ENCODE results near the gene DGKQ. TPM values are rescaled to one million over a fixed set of nuclear protein-coding genes. Genes with fewer than 3 reads are reported as not detected.
A peak's percentile ranks its signal among the peaks of the same experiment; 100 is the strongest.

DGKQ gene
- total and polyA plus RNA-seq, 2 of the 13 experiments (the other 11 are each of a cell fraction or from before 2014, with no cell fraction given): 4.5 to 7.2 TPM

GRCh38 chr4:993111-994029, 20.0 kb upstream of the DGKQ start, which contains the start of gene SLC26A1 (continued):
- no peak; the same call in 1 of the 2 replicates for TF ChIP-seq GMEB1 (CRISPR knock-in tag; IDR thresholded peaks at IDR 0.05; ENCODE audit: borderline replicate concordance)
- no peak for TF ChIP-seq HOXA5 (CRISPR knock-in tag; IDR thresholded peaks at IDR 0.05)
- TF ChIP-seq GABPB1 (CRISPR knock-in tag; IDR thresholded peaks at IDR 0.05): peak; percentile 64
- TF ChIP-seq ZNF724P (CRISPR knock-in tag; IDR thresholded peaks at IDR 0.05; ENCODE audit: borderline replicate concordance): no peak; the same call in 1 of the 2 replicates
- TF ChIP-seq PBX2 (CRISPR knock-in tag; IDR thresholded peaks at IDR 0.05): no peak
- no peak for TF ChIP-seq KAT2B (IDR thresholded peaks at IDR 0.05; ENCODE audit: borderline replicate concordance, low read depth, low read length)
- no peak for TF ChIP-seq TERF1 (CRISPR knock-in tag; IDR thresholded peaks at IDR 0.05)
- TF ChIP-seq FOSL2 (CRISPR knock-in tag; IDR thresholded peaks at IDR 0.05): peak; percentile 69
- no peak for TF ChIP-seq GMEB2 (CRISPR knock-in tag; IDR thresholded peaks at IDR 0.05; ENCODE audit: low read depth)
- no peak; the same call in 1 of the 2 replicates for TF ChIP-seq SALL1 (CRISPR knock-in tag; IDR thresholded peaks at IDR 0.05)
- peak; percentile 44 for TF ChIP-seq ZNF574 (CRISPR knock-in tag; IDR thresholded peaks at IDR 0.05)
- TF ChIP-seq CAMTA2 (CRISPR knock-in tag; IDR thresholded peaks at IDR 0.05; ENCODE audit: borderline replicate concordance): no peak; the same call in 1 of the 2 replicates
- TF ChIP-seq PPARG (CRISPR knock-in tag; conservative IDR thresholded peaks at IDR 0.05): no peak
- TF ChIP-seq ZNF772 (CRISPR knock-in tag; IDR thresholded peaks at IDR 0.05): 0 out of 2 replicates have a peak, but pooled peaks have one; percentile 31
- no peak for TF ChIP-seq ZNF549 (CRISPR knock-in tag; IDR thresholded peaks at IDR 0.05)
- TF ChIP-seq MEIS1 (CRISPR knock-in tag; IDR thresholded peaks at IDR 0.05; ENCODE audit: borderline replicate concordance): no peak; the same call in 1 of the 2 replicates
- no peak for TF ChIP-seq MXD3 (CRISPR knock-in tag; IDR thresholded peaks at IDR 0.05)
- no peak; the same call in 1 of the 2 replicates for TF ChIP-seq ZNF607 (CRISPR knock-in tag; IDR thresholded peaks at IDR 0.05; ENCODE audit: borderline replicate concordance)
- TF ChIP-seq ZNF83 (CRISPR knock-in tag; IDR thresholded peaks at IDR 0.05; ENCODE audit: borderline replicate concordance): no peak
